Liver (tissue), 9 donors: ENCODE results near the gene SAT1. TPM values are rescaled to one million over a fixed set of nuclear protein-coding genes. Genes with fewer than 3 reads are reported as not detected.

ENCODE experiments used
- DNase-seq: peaks from one replicate; pipeline ENCODE4 v3.0.0-alpha.2; 2017; ENCODE audit warnings: low spot score
- H3K27ac ChIP-seq, 2 donors: one replicate each; pipeline ENCODE4 v1.7.0; 2013; ENCODE audit warnings: inconsistent platforms in 2 of 2, low read length in 2 of 2, control low read depth in 1 of 2, low read depth in 1 of 2, mild to moderate bottlenecking in 1 of 2
- H3K27me3 ChIP-seq, 4 donors: one replicate each; pipeline versions ENCODE4 v1.6.1 to v1.7.0; 2013; ENCODE audit warnings: low read length in 3 of 4, inconsistent platforms in 1 of 4, mild to moderate bottlenecking in 1 of 4, moderate library complexity in 1 of 4; ENCODE audit not compliant: control insufficient read depth in 4 of 4, insufficient read depth in 4 of 4
- H3K36me3 ChIP-seq, 4 donors: one replicate each; pipeline versions ENCODE4 v1.6.1 to v1.7.0; 2013; ENCODE audit warnings: low read length in 3 of 4, mild to moderate bottlenecking in 3 of 4, low read depth in 1 of 4, moderate library complexity in 1 of 4; ENCODE audit not compliant: control insufficient read depth in 4 of 4, insufficient read depth in 3 of 4
- H3K4me1 ChIP-seq, 4 donors: one replicate each; pipeline versions ENCODE4 v1.6.1 to v1.7.0; 2013; ENCODE audit warnings: low read length in 3 of 4, mild to moderate bottlenecking in 3 of 4, moderate library complexity in 1 of 4; ENCODE audit not compliant: control insufficient read depth in 4 of 4, insufficient read depth in 4 of 4
- H3K4me3 ChIP-seq, 3 donors: one replicate each; pipeline versions ENCODE4 v1.6.1 to v1.7.0; 2013; ENCODE audit warnings: low read length in 3 of 3, control low read depth in 1 of 3, low read depth in 1 of 3, mild to moderate bottlenecking in 1 of 3
- H3K9ac ChIP-seq, 2 donors: one replicate each; pipeline ENCODE4 v1.7.0; 2013; ENCODE audit warnings: low read length in 2 of 2, mild to moderate bottlenecking in 2 of 2, moderate library complexity in 2 of 2, control low read depth in 1 of 2, low read depth in 1 of 2
- H3K9me3 ChIP-seq, 4 donors: one replicate each; pipeline versions ENCODE4 v1.6.1 to v1.7.0; 2013; ENCODE audit warnings: low read length in 3 of 4; ENCODE audit not compliant: control insufficient read depth in 4 of 4
- EGR1 ChIP-seq, 2 donors: IDR thresholded peaks; 2 replicates each; pipeline ENCODE4 v1.6.1; 2016 to 2018; ENCODE audit warnings: antibody characterized with exemption in 2 of 2, low read depth in 2 of 2
- FOXA1 ChIP-seq: IDR thresholded peaks from 2 replicates; pipeline ENCODE4 v1.6.1; 2016; ENCODE audit warnings: antibody characterized with exemption
- GABPA ChIP-seq, 2 donors: IDR thresholded peaks in 1 of 2; conservative IDR thresholded peaks in 1 of 2; 2 replicates each; pipeline ENCODE4 v1.6.1; 2016; ENCODE audit warnings: antibody characterized with exemption in 2 of 2, mild to moderate bottlenecking in 1 of 2, moderate library complexity in 1 of 2
- JUND ChIP-seq, 2 donors: IDR thresholded peaks; 2 replicates each; pipeline ENCODE4 v1.6.1; 2016; ENCODE audit warnings: antibody characterized with exemption in 2 of 2
- NR2F2 ChIP-seq: IDR thresholded peaks from 2 replicates; pipeline ENCODE4 v1.6.1; 2016; ENCODE audit warnings: antibody characterized with exemption
- RAD21 ChIP-seq, 2 donors: IDR thresholded peaks; 2 replicates each; pipeline ENCODE4 v1.6.1; 2016; ENCODE audit warnings: antibody characterized with exemption in 2 of 2, mild to moderate bottlenecking in 2 of 2
- RXRA ChIP-seq, 2 donors: IDR thresholded peaks; 2 replicates each; pipeline ENCODE4 v1.6.1; 2017 to 2018; ENCODE audit warnings: antibody characterized with exemption in 2 of 2, mild to moderate bottlenecking in 1 of 2
- SP1 ChIP-seq: IDR thresholded peaks from 2 replicates; pipeline ENCODE4 v1.6.1; 2018; ENCODE audit warnings: antibody characterized with exemption, mild to moderate bottlenecking
- TAF1 ChIP-seq: conservative IDR thresholded peaks from 2 replicates; pipeline ENCODE4 v1.6.1; 2016; ENCODE audit warnings: antibody characterized with exemption, mild to moderate bottlenecking
- YY1 ChIP-seq: IDR thresholded peaks from 2 replicates; pipeline ENCODE4 v1.6.1; 2016; ENCODE audit warnings: antibody characterized with exemption, mild to moderate bottlenecking
- WGBS: extraction: QIAGEN DNeasy Blood & Tissue Kit; methylation state at CpG from one replicate; pipeline ENCODE4 v1.1.7; 2013; 5-methylcytosine and 5-hydroxymethylcytosine counted together
- polyA plus RNA-seq, 2 donors: library from polyadenylated mRNA; stranded (reverse) in 1 of 2; unstranded in 1 of 2; fragments of 200-250 nt in 1 of 2; fragments of >200 nt in 1 of 2; fragmentation: Nextera tagmentation in 1 of 2; extraction: Ambion mirVana in 1 of 2; gene quantifications; one replicate each; pipeline versions ENCODE4 v1.2.1 to v1.2.3, GENCODE V29; 2013 to 2015
- total RNA-seq, 2 donors: library from RNA; depleted of rRNA; stranded (reverse); fragments of >200 nt; gene quantifications; one replicate each; pipeline ENCODE4 v1.2.3, GENCODE V29; 2014
- TF ChIP-seq, protein P1 (sequence below): IDR thresholded peaks from 2 replicates; pipeline ENCODE4 v1.6.1; 2016; ENCODE audit warnings: antibody characterized with exemption, mild to moderate bottlenecking
- donor health status: healthy.
- donor health status: healthy.
- donor health status: healthy.
- donor health status: healthy.
- donor health status: healthy.

SAT1 gene
- total and polyA plus RNA-seq, 4 donors: 105 to 780 (median 296) TPM

GRCh38 chrX:23817979-23818336 is 35.0 kb downstream of the SAT1 start (continued):
- TF ChIP-seq, protein P1, sequence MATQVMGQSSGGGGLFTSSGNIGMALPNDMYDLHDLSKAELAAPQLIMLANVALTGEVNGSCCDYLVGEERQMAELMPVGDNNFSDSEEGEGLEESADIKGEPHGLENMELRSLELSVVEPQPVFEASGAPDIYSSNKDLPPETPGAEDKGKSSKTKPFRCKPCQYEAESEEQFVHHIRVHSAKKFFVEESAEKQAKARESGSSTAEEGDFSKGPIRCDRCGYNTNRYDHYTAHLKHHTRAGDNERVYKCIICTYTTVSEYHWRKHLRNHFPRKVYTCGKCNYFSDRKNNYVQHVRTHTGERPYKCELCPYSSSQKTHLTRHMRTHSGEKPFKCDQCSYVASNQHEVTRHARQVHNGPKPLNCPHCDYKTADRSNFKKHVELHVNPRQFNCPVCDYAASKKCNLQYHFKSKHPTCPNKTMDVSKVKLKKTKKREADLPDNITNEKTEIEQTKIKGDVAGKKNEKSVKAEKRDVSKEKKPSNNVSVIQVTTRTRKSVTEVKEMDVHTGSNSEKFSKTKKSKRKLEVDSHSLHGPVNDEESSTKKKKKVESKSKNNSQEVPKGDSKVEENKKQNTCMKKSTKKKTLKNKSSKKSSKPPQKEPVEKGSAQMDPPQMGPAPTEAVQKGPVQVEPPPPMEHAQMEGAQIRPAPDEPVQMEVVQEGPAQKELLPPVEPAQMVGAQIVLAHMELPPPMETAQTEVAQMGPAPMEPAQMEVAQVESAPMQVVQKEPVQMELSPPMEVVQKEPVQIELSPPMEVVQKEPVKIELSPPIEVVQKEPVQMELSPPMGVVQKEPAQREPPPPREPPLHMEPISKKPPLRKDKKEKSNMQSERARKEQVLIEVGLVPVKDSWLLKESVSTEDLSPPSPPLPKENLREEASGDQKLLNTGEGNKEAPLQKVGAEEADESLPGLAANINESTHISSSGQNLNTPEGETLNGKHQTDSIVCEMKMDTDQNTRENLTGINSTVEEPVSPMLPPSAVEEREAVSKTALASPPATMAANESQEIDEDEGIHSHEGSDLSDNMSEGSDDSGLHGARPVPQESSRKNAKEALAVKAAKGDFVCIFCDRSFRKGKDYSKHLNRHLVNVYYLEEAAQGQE: no peak
- TF ChIP-seq NR2F2: no peak
- TF ChIP-seq FOXA1: no peak
- no peak for TF ChIP-seq JUND (IDR thresholded peaks at IDR 0.05)
- TF ChIP-seq RAD21 (IDR thresholded peaks at IDR 0.05): no peak
- no peak for TF ChIP-seq GABPA (IDR thresholded peaks at IDR 0.05 in 1 of 2, conservative IDR thresholded peaks at IDR 0.05 in 1 of 2)

GRCh38 chrX:23819385-23820234 is 36.6 kb downstream of the SAT1 start:
- DNase-seq: no peak
- 91% methylated on average over 10 of the region's 10 CpGs for WGBS

GRCh38 chrX:23820235-23820782 is 37.3 kb downstream of the SAT1 start:
- 93% methylated on average over 6 of the region's 6 CpGs for WGBS
- peaks cover 0 to under 1% (median 0%) of the 10 kb centered on the region in 4 donors for H3K27me3 ChIP-seq
- no peaks in the 10 kb centered on the region for H3K4me1 ChIP-seq
- no peak overlapping the region for H3K9ac ChIP-seq
- no peak overlapping the region for H3K4me3 ChIP-seq
- no peak for DNase-seq
- H3K9me3 ChIP-seq: no peaks in the 10 kb centered on the region
- no peak overlapping the region for H3K27ac ChIP-seq
- TF ChIP-seq YY1: no peak
- TF ChIP-seq JUND (IDR thresholded peaks at IDR 0.05): no peak
- no peaks in the 10 kb centered on the region for H3K36me3 ChIP-seq

More at GRCh38 chrX:23819385-23820234, 36.6 kb downstream of the SAT1 start:
- no peak overlapping the region for H3K27ac ChIP-seq
- H3K36me3 ChIP-seq: no peaks in the 10 kb centered on the region
- no peak overlapping the region for H3K9ac ChIP-seq
- no peaks in the 10 kb centered on the region for H3K27me3 ChIP-seq
- no peaks in the 10 kb centered on the region for H3K9me3 ChIP-seq
- H3K4me1 ChIP-seq: no peaks in the 10 kb centered on the region
- no peak overlapping the region for H3K4me3 ChIP-seq
- TF ChIP-seq TAF1: no peak
- TF ChIP-seq SP1: no peak

DNA sequence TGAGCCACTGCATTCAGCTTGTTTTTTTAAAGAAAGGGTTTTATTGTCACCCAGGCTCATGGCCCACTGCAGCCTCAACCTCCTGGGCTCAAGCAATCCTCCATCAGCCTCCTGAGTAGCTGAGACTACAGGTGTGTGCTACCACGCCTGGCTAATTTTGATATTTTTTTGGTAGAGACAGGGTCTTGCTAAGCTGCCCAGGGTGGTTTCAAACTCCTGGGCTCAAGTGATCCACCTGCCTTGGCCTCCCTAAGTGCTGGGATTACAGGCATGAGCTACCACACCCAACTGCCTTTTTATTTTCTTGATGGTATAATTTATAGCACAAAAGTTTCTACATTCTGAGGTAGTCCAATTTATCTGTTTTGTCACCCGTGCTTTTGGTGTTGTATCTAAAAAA is 38.9 kb downstream of the SAT1 start:
- DNase-seq: no peak
- WGBS: 90% methylated on average over 2 of the region's 2 CpGs
- Histone ChIP-seq H3K27ac (no peak overlapping the region), H3K27me3 (peaks cover 0 to 3% (median 0%) of the 10 kb centered on the region in 4 donors), H3K4me1 (no peaks in the 10 kb centered on the region), H3K4me3 (no peak overlapping the region), H3K9ac (no peak overlapping the region), H3K9me3 (no peaks in the 10 kb centered on the region), H3K36me3 (no peaks in the 10 kb centered on the region)
- TF ChIP-seq, protein P1: no peak
- TF ChIP-seq EGR1 (IDR thresholded peaks at IDR 0.05; ENCODE audit: low read depth in 2 of 2): no peak
- TF ChIP-seq RXRA (IDR thresholded peaks at IDR 0.05): no peak
- no peak for TF ChIP-seq FOXA1
